ENCODE data around the gene CBFA2T3.

CBFA2T3 gene

GRCh38 chr16:88936556-88937205, 40.3 kb downstream of the CBFA2T3 start:
- DNase-seq = no peak

GRCh38 chr16:88936008-88936555, 40.9 kb downstream of the CBFA2T3 start:
- DNase-seq = no peak

- DNase-seq = no peak
Measured at GRCh38 chr16:88934066-88934667, 42.8 kb downstream of the CBFA2T3 start.

GRCh38 chr16:88932929-88933328, 44.1 kb downstream of the CBFA2T3 start:
- no peak for DNase-seq

- DNase-seq = no peak
Measured at GRCh38 chr16:88931936-88932335, 45.1 kb downstream of the CBFA2T3 start.

- DNase-seq = no peak
Measured at GRCh38 chr16:88931373-88931900, 45.6 kb downstream of the CBFA2T3 start.

GRCh38 chr16:88930716-88931115, 46.3 kb downstream of the CBFA2T3 start:
- no peak for DNase-seq

- no peak for DNase-seq
Measured at GRCh38 chr16:88929091-88929445, 47.9 kb downstream of the CBFA2T3 start.

- no peak for DNase-seq
Measured at GRCh38 chr16:88928405-88929090, 48.5 kb downstream of the CBFA2T3 start.

- no peak for DNase-seq
Measured at GRCh38 chr16:88927661-88928060, 49.3 kb downstream of the CBFA2T3 start.

GRCh38 chr16:88927010-88927409, 50.0 kb downstream of the CBFA2T3 start:
- no peak for DNase-seq

GRCh38 chr16:88926374-88926990, 50.5 kb downstream of the CBFA2T3 start:
- no peak for DNase-seq

- no peak for DNase-seq
Measured at GRCh38 chr16:88925540-88925887, 51.5 kb downstream of the CBFA2T3 start.

- DNase-seq = peak; percentile 85
Measured at GRCh38 chr16:88924834-88925539, 52.0 kb downstream of the CBFA2T3 start.

GRCh38 chr16:88923926-88924833, 52.8 kb downstream of the CBFA2T3 start:
- no peak for DNase-seq

GRCh38 chr16:88923450-88923849, 53.6 kb downstream of the CBFA2T3 start:
- DNase-seq = no peak

GRCh38 chr16:88922826-88923410, 54.1 kb downstream of the CBFA2T3 start:
- no peak for DNase-seq

- DNase-seq = peak; percentile 81
Measured at GRCh38 chr16:88922114-88922825, 54.7 kb downstream of the CBFA2T3 start.

- no peak for DNase-seq
Measured at GRCh38 chr16:88921591-88921990, 55.4 kb downstream of the CBFA2T3 start.
